T-helper 1 cell treated with Interleukin-12 subunit alpha and Interleukin-12 subunit beta and Interleukin-4 antibody, amounts not matched to agents 30 μg/mL and 1 μg/mL, for 36 hours (primary cell): ENCODE data around the gene CPSF7.
A peak's percentile ranks its signal among the peaks of the same experiment; 100 is the strongest.

Experiments used
- H3K27ac Mint-ChIP-seq: one replicate; pipeline ENCODE4 v1.8.0; 2021; ENCODE audit warnings: mild to moderate bottlenecking, mixed read lengths
- H3K27me3 Mint-ChIP-seq: one replicate; pipeline ENCODE4 v1.8.0; 2021; ENCODE audit warnings: low read depth, mixed read lengths
- H3K36me3 Mint-ChIP-seq: one replicate; pipeline ENCODE4 v1.8.0; 2021; ENCODE audit warnings: low read depth, mixed read lengths
- H3K4me1 Mint-ChIP-seq: one replicate; pipeline ENCODE4 v1.8.0; 2021; ENCODE audit warnings: low read depth, mixed read lengths
- H3K4me3 Mint-ChIP-seq: one replicate; pipeline ENCODE4 v1.8.0; 2021; ENCODE audit warnings: mild to moderate bottlenecking, moderate library complexity, mixed read lengths
- H3K9me3 Mint-ChIP-seq: one replicate; pipeline ENCODE4 v1.8.0; 2021; ENCODE audit warnings: mixed read lengths

Gene CPSF7

GRCh38 chr11:61416941-61417340 lies 12.8 kb downstream of the CPSF7 start:
- H3K27me3 Mint-ChIP-seq, result no peaks in the 10 kb centered on the region
- no peaks in the 10 kb centered on the region for H3K9me3 Mint-ChIP-seq
- H3K27ac Mint-ChIP-seq, result no peak overlapping the region
- H3K4me3 Mint-ChIP-seq, result no peak overlapping the region
- peaks cover 69% of the 10 kb centered on the region for H3K36me3 Mint-ChIP-seq
- peaks cover 34% of the 10 kb centered on the region for H3K4me1 Mint-ChIP-seq

DNA sequence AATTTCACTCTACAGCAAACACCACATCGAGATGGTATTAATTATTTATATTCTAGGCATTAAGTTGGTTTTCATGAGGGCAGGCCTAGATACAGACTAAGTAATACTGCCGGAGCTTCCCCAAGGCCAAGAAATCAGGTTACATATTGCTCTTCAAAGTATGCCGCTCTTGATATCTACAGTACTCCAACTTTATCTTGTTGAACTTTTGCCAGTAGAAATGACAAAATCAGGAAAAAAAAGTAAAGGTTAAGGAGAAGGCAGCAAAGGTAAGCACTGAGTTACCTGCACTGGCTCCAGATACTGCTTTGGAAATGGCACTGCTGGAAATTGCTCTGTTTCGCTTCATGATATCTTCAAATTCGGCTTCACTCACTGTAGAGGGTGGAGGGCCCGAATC lies 14.4 kb downstream of the CPSF7 start:
- Mint-ChIP-seq H3K9me3 (no peaks in the 10 kb centered on the region), H3K27me3 (no peaks in the 10 kb centered on the region), H3K4me3 (no peak overlapping the region), H3K4me1 (peaks cover 26% of the 10 kb centered on the region), H3K27ac (peak overlapping the region; percentile 45), H3K36me3 (peaks cover 68% of the 10 kb centered on the region)

DNA sequence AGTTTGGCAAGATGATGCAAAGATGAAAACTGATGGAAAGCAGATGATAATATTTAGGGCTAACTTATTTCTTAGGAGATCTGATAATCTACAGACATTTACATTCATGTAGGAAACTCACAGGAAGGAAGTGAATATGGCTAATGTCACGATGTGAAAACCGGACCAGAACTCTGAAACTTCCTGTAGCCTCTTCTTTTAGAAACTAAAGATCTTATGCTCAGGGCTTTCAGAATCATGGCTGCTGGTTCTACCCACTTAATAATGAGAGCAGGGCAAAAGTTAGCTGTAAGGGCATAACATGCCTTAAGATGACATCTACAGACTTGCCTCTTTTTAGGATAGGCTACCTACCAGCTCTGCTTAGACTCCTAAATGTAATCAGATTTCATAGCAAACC lies 15.2 kb downstream of the CPSF7 start:
- Mint-ChIP-seq H3K4me3 (no peak overlapping the region), H3K27me3 (no peaks in the 10 kb centered on the region), H3K4me1 (peaks cover 25% of the 10 kb centered on the region), H3K36me3 (peaks cover 60% of the 10 kb centered on the region), H3K9me3 (no peaks in the 10 kb centered on the region), H3K27ac (peak overlapping the region; percentile 60)

DNA sequence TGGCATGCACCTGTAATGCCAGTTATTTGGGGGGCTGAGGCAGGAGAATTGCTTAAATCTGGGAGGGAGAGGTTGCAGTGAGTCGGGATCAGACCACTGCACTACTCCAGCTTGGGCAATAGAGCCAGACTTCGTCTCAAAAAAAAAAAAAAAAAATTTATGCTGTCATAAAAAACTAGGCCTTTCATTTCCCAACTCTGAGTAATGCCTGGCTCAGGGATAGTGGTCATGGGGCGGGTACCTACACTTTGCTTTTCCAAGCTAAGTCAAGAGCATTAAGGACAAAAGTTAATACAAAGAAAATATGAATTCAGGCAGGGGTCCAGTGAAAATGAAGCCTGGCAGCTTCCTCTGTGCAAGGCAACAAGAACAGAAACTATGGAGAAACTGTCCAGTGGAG lies 16.3 kb downstream of the CPSF7 start:
- peaks cover 25% of the 10 kb centered on the region for H3K4me1 Mint-ChIP-seq
- no peak overlapping the region for H3K27ac Mint-ChIP-seq
- peaks cover 56% of the 10 kb centered on the region for H3K36me3 Mint-ChIP-seq
- H3K9me3 Mint-ChIP-seq, result no peaks in the 10 kb centered on the region
- H3K4me3 Mint-ChIP-seq, result no peak overlapping the region
- no peaks in the 10 kb centered on the region for H3K27me3 Mint-ChIP-seq

GRCh38 chr11:61411589-61411988 lies 18.2 kb downstream of the CPSF7 start:
- Mint-ChIP-seq H3K27me3 (no peaks in the 10 kb centered on the region), H3K27ac (peak overlapping the region; percentile 31), H3K9me3 (no peaks in the 10 kb centered on the region), H3K36me3 (peaks cover 50% of the 10 kb centered on the region), H3K4me1 (peaks cover 13% of the 10 kb centered on the region), H3K4me3 (no peak overlapping the region)

- H3K9me3 Mint-ChIP-seq, result no peaks in the 10 kb centered on the region
- H3K36me3 Mint-ChIP-seq, result peaks cover 46% of the 10 kb centered on the region
- H3K4me3 Mint-ChIP-seq, result no peak overlapping the region
- no peak overlapping the region for H3K27ac Mint-ChIP-seq
- peaks cover 2% of the 10 kb centered on the region for H3K4me1 Mint-ChIP-seq
- H3K27me3 Mint-ChIP-seq, result no peaks in the 10 kb centered on the region
These were observed 22.6 kb downstream of the CPSF7 start for GRCh38 chr11:61406991-61407728.

DNA sequence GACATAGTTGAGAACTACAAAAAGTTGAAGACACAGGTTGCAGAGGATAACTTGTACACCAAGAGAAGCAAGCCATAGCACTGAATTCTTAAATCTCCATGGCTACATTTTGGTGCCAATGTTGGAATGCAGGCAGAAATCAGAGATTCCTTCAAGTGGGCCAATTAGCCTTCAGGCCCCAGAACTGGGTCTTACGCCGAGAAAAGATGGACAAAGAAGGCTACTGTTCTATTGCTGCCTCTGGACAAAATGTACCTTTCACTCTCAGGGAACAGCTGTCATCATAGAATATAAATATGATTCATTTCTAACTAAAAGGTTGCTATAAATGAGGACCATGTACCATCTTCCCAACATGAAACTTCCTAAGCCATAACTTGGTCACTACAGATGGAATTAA lies 23.7 kb downstream of the CPSF7 start:
- H3K27me3 Mint-ChIP-seq, result no peaks in the 10 kb centered on the region
- H3K27ac Mint-ChIP-seq, result no peak overlapping the region
- peaks cover 44% of the 10 kb centered on the region for H3K36me3 Mint-ChIP-seq
- no peak overlapping the region for H3K4me3 Mint-ChIP-seq
- peaks cover 2% of the 10 kb centered on the region for H3K4me1 Mint-ChIP-seq
- no peaks in the 10 kb centered on the region for H3K9me3 Mint-ChIP-seq

GRCh38 chr11:61404641-61405040 lies 25.1 kb downstream of the CPSF7 start:
- Mint-ChIP-seq H3K4me3 (no peak overlapping the region), H3K9me3 (no peaks in the 10 kb centered on the region), H3K4me1 (peaks cover 2% of the 10 kb centered on the region), H3K36me3 (peaks cover 45% of the 10 kb centered on the region), H3K27ac (no peak overlapping the region), H3K27me3 (no peaks in the 10 kb centered on the region)

DNA sequence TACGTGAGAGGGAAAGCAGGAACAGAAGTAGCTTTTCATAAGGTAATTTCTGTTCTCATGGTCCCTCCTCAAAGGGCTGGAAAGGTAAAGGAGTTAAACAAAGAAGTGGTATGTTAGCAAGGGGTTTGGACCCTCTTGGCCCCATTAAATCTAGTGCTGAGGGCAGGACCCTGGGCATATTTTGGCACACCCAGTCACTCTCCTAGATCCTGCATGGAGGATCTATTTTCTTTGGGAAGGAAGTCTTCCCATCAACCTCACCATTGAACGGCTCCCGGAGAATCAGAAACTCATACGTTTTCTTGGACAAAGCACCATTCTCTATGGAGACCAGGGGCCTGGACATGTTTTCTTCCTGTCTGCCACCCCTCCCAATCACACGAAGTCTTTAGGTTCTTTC lies 25.7 kb downstream of the CPSF7 start:
- Mint-ChIP-seq H3K36me3 (peaks cover 45% of the 10 kb centered on the region), H3K4me3 (no peak overlapping the region), H3K4me1 (peaks cover 2% of the 10 kb centered on the region), H3K27me3 (no peaks in the 10 kb centered on the region), H3K27ac (no peak overlapping the region), H3K9me3 (no peaks in the 10 kb centered on the region)

DNA sequence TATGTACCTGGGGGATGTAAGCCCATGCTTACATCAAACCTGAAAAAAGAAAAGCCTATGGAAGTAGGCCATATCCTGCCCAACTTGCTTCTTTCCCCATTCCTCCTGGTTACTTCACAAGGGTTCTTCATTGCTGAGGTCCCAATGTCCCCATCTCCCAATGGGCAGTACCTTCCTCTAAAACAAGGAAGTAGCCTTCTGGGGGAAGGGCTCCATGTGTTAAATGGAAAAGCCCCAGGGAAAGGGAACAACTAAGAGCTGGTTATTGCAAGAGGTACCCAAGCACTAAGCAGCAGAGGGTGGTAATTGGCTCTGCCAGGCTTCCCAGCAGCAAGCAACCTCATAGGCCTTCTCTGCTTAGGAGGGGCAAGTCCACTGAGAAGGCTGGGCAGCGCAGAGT lies 26.1 kb downstream of the CPSF7 start:
- Mint-ChIP-seq H3K9me3 (no peaks in the 10 kb centered on the region), H3K4me3 (no peak overlapping the region), H3K36me3 (peaks cover 47% of the 10 kb centered on the region), H3K27me3 (no peaks in the 10 kb centered on the region), H3K27ac (no peak overlapping the region), H3K4me1 (peaks cover 2% of the 10 kb centered on the region)

- Mint-ChIP-seq H3K27ac (no peak overlapping the region), H3K4me1 (peaks cover 2% of the 10 kb centered on the region), H3K4me3 (no peak overlapping the region), H3K27me3 (no peaks in the 10 kb centered on the region), H3K9me3 (no peaks in the 10 kb centered on the region), H3K36me3 (peaks cover 41% of the 10 kb centered on the region)
These were observed 28.2 kb downstream of the CPSF7 start for GRCh38 chr11:61401573-61401972.

- Mint-ChIP-seq H3K9me3 (no peaks in the 10 kb centered on the region), H3K27ac (no peak overlapping the region), H3K4me3 (no peak overlapping the region), H3K27me3 (no peaks in the 10 kb centered on the region), H3K4me1 (peaks cover 2% of the 10 kb centered on the region), H3K36me3 (peaks cover 37% of the 10 kb centered on the region)
These were observed 28.6 kb downstream of the CPSF7 start for GRCh38 chr11:61401173-61401572.

DNA sequence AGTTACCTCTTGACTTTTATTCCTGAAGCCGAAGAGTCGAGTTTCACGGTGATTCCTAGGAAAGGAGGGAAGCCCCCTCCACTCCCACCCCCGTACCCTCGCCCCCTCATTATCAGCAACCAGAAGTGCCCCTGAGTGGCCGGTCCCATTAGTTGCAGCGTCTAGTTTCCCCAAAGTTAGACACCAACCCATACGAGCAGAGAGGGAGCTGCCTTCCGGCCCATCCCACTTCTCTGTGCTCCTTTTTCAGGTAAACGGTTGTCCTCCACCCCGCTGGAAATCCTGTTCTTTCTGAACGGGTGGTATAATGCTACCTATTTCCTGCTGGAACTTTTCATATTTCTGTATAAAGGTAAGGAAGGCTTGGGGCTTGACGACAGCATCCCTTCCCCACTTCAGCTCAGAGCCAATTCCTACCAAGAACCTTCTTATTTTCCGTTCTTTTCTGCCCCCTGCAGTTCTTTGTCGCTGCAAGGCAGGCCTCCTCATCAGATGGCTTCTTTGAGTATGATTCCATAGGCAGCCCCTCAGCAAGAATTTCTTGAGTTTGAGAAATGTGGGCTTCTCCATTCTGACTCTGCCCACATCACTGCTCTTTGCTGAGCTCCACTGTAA lies 36.7 kb downstream of the CPSF7 start:
- peak overlapping the region; percentile 90 for H3K4me3 Mint-ChIP-seq
- H3K9me3 Mint-ChIP-seq, result peaks cover 5% of the 10 kb centered on the region
- no peaks in the 10 kb centered on the region for H3K27me3 Mint-ChIP-seq
- H3K36me3 Mint-ChIP-seq, result peaks cover 12% of the 10 kb centered on the region
- H3K27ac Mint-ChIP-seq, result peak overlapping the region; percentile 95
- H3K4me1 Mint-ChIP-seq, result peaks cover 17% of the 10 kb centered on the region

GRCh38 chr11:61390161-61390560 lies 39.6 kb downstream of the CPSF7 start:
- Mint-ChIP-seq H3K27me3 (no peaks in the 10 kb centered on the region), H3K4me1 (peaks cover 23% of the 10 kb centered on the region), H3K36me3 (peaks cover 6% of the 10 kb centered on the region), H3K4me3 (no peak overlapping the region), H3K27ac (no peak overlapping the region), H3K9me3 (peaks cover 5% of the 10 kb centered on the region)
